Coronary artery (tissue), 2 donors: ENCODE measurements around the gene HECW1.

Experiments
- DNase-seq: peaks from one replicate; pipeline ENCODE4 v3.0.0-alpha.2; 2017; ENCODE audit warnings: low spot score
- H3K27ac ChIP-seq, 2 donors: fragments of 200-600 bp; sonication (generic); one replicate each; pipeline ENCODE4 v1.5.1; 2016 to 2019
- H3K4me3 ChIP-seq: fragments of 200-600 bp; sonication (generic); 2 replicates; pipeline ENCODE4 v1.5.1; 2016; ENCODE audit warnings: mild to moderate bottlenecking, moderate library complexity
- CTCF ChIP-seq: fragments of 200-600 bp; sonication (generic); IDR thresholded peaks from one replicate; pipeline ENCODE4 v1.5.1; 2019; ENCODE audit warnings: antibody characterized with exemption

The HECW1 gene

GRCh38 chr7:43274752-43275151 lies 162.3 kb downstream of the HECW1 start:
- H3K27ac ChIP-seq = no peak overlapping the region
- TF ChIP-seq CTCF = no peak
- no peak overlapping the region for H3K4me3 ChIP-seq
- DNase-seq = no peak

GRCh38 chr7:43276547-43276946 lies 164.1 kb downstream of the HECW1 start:
- TF ChIP-seq CTCF = no peak

GRCh38 chr7:43278088-43278644 lies 165.7 kb downstream of the HECW1 start:
- H3K27ac ChIP-seq = no peak overlapping the region
- no peak for DNase-seq
- TF ChIP-seq CTCF = no peak
- H3K4me3 ChIP-seq = no peak overlapping the region

More at GRCh38 chr7:43276547-43276946, 164.1 kb downstream of the HECW1 start:
- DNase-seq = no peak
- Histone ChIP-seq H3K4me3 (no peak overlapping the region), H3K27ac (no peak overlapping the region)

- no peak overlapping the region for H3K4me3 ChIP-seq
- DNase-seq = no peak
- no peak for TF ChIP-seq CTCF
- no peak overlapping the region for H3K27ac ChIP-seq
These were observed 168.8 kb downstream of the HECW1 start for GRCh38 chr7:43281268-43281667.

GRCh38 chr7:43283706-43284105 lies 171.3 kb downstream of the HECW1 start:
- H3K4me3 ChIP-seq = no peak overlapping the region
- DNase-seq = no peak
- no peak for TF ChIP-seq CTCF
- no peak overlapping the region for H3K27ac ChIP-seq

GRCh38 chr7:43289826-43290225 lies 177.4 kb downstream of the HECW1 start:
- no peak for TF ChIP-seq CTCF
- Histone ChIP-seq H3K27ac (no peak overlapping the region), H3K4me3 (no peak overlapping the region)
- no peak for DNase-seq

GRCh38 chr7:43290978-43291377 lies 178.5 kb downstream of the HECW1 start:
- Histone ChIP-seq H3K27ac (no peak overlapping the region), H3K4me3 (no peak overlapping the region)
- no peak for DNase-seq
- TF ChIP-seq CTCF = no peak
